ENCODE results near the gene TMEM9. TPM values are rescaled to one million over a fixed set of nuclear protein-coding genes. Genes with fewer than 3 reads are reported as not detected.

TMEM9 gene
- total RNA-seq, 1 donor from 2014 or later = 109 TPM

DNA sequence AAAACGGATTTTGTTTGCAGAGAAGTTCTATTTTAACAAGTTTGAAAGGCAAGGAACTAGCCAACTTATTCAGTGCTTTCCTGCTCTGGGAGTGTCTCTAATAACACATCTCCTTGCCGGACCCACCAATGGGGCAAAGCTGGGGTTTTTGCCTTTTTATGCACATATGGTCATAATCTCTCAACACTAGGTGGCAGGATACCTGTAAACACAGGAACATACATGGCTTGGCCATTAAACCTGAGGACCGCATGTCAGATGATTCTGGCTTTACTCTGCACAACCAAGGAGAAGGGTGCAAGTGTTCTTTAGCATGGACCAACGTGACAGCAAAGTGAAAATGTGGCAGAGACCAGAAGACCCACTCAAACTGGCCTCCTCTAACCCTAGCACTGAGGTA, 4.9 kb downstream of the TMEM9 start:
- Histone ChIP-seq H3K36me3 (peaks cover 3% of the 10 kb centered on the region), H3K27me3 (no peaks in the 10 kb centered on the region), H2AFZ (replicated peaks) (no peak overlapping the region), H3F3A (ENCODE audit: low read depth) (no peaks in the 10 kb centered on the region), H4K20me1 (ENCODE audit: low read depth) (peaks cover 55% of the 10 kb centered on the region), H3K4me3 (no peak overlapping the region), H3K4me1 (peaks cover 9% of the 10 kb centered on the region), H3K79me2 (ENCODE audit: low read depth) (peaks cover 32% of the 10 kb centered on the region), H3K9ac (no peak overlapping the region), H3K9me3 (ENCODE audit: low read depth) (no peaks in the 10 kb centered on the region), H3K4me2 (no peak overlapping the region), H3K27ac (no peak overlapping the region)
- Mint-ChIP-seq H3K27ac (no peak overlapping the region), H3K4me3 (no peak overlapping the region), H3K4me1 (peaks cover 14% of the 10 kb centered on the region), H3K27me3 (ENCODE audit: insufficient read depth, low read depth) (peaks cover 2% of the 10 kb centered on the region), H3K36me3 (peaks cover 39% of the 10 kb centered on the region), H3K9me3 (no peaks in the 10 kb centered on the region)
- peak; percentile 47 for DNase-seq (ENCODE audit: low spot score)
- no peak for TF ChIP-seq EZH2 (IDR thresholded peaks at IDR 0.05)
- TF ChIP-seq EZH2phosphoT487 (IDR thresholded peaks at IDR 0.05) = no peak
- TF ChIP-seq, protein P1, sequence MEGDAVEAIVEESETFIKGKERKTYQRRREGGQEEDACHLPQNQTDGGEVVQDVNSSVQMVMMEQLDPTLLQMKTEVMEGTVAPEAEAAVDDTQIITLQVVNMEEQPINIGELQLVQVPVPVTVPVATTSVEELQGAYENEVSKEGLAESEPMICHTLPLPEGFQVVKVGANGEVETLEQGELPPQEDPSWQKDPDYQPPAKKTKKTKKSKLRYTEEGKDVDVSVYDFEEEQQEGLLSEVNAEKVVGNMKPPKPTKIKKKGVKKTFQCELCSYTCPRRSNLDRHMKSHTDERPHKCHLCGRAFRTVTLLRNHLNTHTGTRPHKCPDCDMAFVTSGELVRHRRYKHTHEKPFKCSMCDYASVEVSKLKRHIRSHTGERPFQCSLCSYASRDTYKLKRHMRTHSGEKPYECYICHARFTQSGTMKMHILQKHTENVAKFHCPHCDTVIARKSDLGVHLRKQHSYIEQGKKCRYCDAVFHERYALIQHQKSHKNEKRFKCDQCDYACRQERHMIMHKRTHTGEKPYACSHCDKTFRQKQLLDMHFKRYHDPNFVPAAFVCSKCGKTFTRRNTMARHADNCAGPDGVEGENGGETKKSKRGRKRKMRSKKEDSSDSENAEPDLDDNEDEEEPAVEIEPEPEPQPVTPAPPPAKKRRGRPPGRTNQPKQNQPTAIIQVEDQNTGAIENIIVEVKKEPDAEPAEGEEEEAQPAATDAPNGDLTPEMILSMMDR (IDR thresholded peaks at IDR 0.05) = peak; percentile 55

- Mint-ChIP-seq H3K27ac (no peak overlapping the region), H3K4me3 (no peak overlapping the region), H3K4me1 (peaks cover 3% of the 10 kb centered on the region), H3K27me3 (ENCODE audit: insufficient read depth, low read depth) (peaks cover 8% of the 10 kb centered on the region), H3K36me3 (peaks cover 47% of the 10 kb centered on the region), H3K9me3 (no peaks in the 10 kb centered on the region)
- Histone ChIP-seq H3K27me3 (no peaks in the 10 kb centered on the region), H3K4me1 (no peaks in the 10 kb centered on the region), H3F3A (ENCODE audit: low read depth) (no peaks in the 10 kb centered on the region), H3K9ac (no peak overlapping the region), H3K4me2 (no peak overlapping the region), H4K20me1 (ENCODE audit: low read depth) (peaks cover 42% of the 10 kb centered on the region), H3K27ac (no peak overlapping the region), H2AFZ (replicated peaks) (no peak overlapping the region), H3K79me2 (ENCODE audit: low read depth) (peaks cover 15% of the 10 kb centered on the region), H3K36me3 (peaks cover 3% of the 10 kb centered on the region), H3K9me3 (ENCODE audit: low read depth) (no peaks in the 10 kb centered on the region), H3K4me3 (no peak overlapping the region)
- TF ChIP-seq EZH2phosphoT487 (IDR thresholded peaks at IDR 0.05) = no peak
- TF ChIP-seq EZH2 (IDR thresholded peaks at IDR 0.05) = no peak
- TF ChIP-seq, protein P1 (IDR thresholded peaks at IDR 0.05) = no peak
- DNase-seq (ENCODE audit: low spot score) = no peak
These were observed 6.8 kb downstream of the TMEM9 start for GRCh38 chr1:201147396-201148015.

- H3K4me1 Mint-ChIP-seq = no peaks in the 10 kb centered on the region
- H3K36me3 ChIP-seq = peaks cover 3% of the 10 kb centered on the region
- H3F3A ChIP-seq (ENCODE audit: low read depth) = no peaks in the 10 kb centered on the region
- no peak for DNase-seq (ENCODE audit: low spot score)
- H3K4me3 ChIP-seq = no peak overlapping the region
- no peak overlapping the region for H3K27ac Mint-ChIP-seq
- no peak overlapping the region for H3K4me2 ChIP-seq
- no peak overlapping the region for H3K27ac ChIP-seq
- H3K79me2 ChIP-seq (ENCODE audit: low read depth) = peaks cover 9% of the 10 kb centered on the region
- no peak overlapping the region for H3K4me3 Mint-ChIP-seq
- H2AFZ ChIP-seq (replicated peaks) = no peak overlapping the region
- no peaks in the 10 kb centered on the region for H3K9me3 ChIP-seq (ENCODE audit: low read depth)
- no peaks in the 10 kb centered on the region for H3K27me3 ChIP-seq
- no peak overlapping the region for H3K9ac ChIP-seq
- H3K36me3 Mint-ChIP-seq = peaks cover 47% of the 10 kb centered on the region
- TF ChIP-seq, protein P1 (IDR thresholded peaks at IDR 0.05) = no peak
- no peaks in the 10 kb centered on the region for H3K9me3 Mint-ChIP-seq
- no peaks in the 10 kb centered on the region for H3K4me1 ChIP-seq
- peaks cover 8% of the 10 kb centered on the region for H3K27me3 Mint-ChIP-seq (ENCODE audit: insufficient read depth, low read depth)
- peaks cover 35% of the 10 kb centered on the region for H4K20me1 ChIP-seq (ENCODE audit: low read depth)
These were observed 7.5 kb downstream of the TMEM9 start for GRCh38 chr1:201146626-201147390.

Measured in neural progenitor cell (in vitro differentiated cells).